ENCODE data around the gene CREG2.

GRCh38 chr2:101311696-101312017 lies 75.6 kb downstream of the CREG2 start:
- TF ChIP-seq CTCF (IDR thresholded peaks at IDR 0.05), result no peak
- TF ChIP-seq POLR2A (IDR thresholded peaks at IDR 0.05), result no peak
- no peak for TF ChIP-seq EP300 (IDR thresholded peaks at IDR 0.05)
- TF ChIP-seq POLR2AphosphoS5 (IDR thresholded peaks at IDR 0.05), result no peak
